ENCODE results near the gene UIMC1. TPM values are rescaled to one million over a fixed set of nuclear protein-coding genes. Genes with fewer than 3 reads are reported as not detected.

The UIMC1 gene
- total RNA-seq, 5 donors from 2014 or later (not counting 1 experiment from before 2014, with no cell fraction given), result 50.0 to 70.3 (median 56.7) TPM

DNA sequence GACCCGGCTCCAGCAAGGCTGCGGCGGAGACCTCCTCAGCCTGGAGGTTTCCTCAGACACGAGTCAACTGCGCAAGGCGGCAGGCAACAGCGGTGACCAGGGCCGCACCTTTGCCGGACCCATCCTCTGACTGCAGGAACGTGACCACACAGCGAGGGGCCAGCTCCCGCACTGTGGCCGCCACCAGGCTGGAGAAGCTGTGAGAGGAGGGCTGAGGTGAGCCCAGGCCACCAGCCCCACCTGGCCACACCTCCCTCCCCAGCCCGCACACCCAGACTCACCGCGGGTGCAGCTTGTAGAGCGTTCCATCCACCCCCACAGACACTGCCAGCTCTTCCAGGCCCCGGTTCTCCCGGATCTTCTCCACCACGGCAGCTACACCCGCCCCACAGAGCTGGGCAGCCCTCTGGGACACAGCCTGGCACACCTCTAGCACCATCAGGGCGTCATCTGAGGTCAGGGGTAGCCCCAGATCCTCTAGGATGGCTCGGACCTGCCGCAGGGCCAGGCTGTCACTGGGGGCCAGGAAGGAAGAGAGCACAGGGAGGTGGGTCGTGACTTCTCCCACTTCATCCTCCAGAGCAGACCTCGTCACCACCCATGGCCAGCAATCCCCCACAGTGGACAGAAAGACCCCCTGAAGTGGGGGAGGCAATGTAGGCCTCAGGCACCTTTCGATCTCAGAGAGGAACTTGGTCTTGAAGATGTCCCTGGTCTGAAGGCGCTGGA, 125.4 kb downstream of the UIMC1 start:
- no peak for ATAC-seq (replicated peaks in 1 of 4)
- CTCF ChIA-PET, result no interaction called here
- no peaks in the 10 kb centered on the region for H3K9me3 Mint-ChIP-seq

DNA sequence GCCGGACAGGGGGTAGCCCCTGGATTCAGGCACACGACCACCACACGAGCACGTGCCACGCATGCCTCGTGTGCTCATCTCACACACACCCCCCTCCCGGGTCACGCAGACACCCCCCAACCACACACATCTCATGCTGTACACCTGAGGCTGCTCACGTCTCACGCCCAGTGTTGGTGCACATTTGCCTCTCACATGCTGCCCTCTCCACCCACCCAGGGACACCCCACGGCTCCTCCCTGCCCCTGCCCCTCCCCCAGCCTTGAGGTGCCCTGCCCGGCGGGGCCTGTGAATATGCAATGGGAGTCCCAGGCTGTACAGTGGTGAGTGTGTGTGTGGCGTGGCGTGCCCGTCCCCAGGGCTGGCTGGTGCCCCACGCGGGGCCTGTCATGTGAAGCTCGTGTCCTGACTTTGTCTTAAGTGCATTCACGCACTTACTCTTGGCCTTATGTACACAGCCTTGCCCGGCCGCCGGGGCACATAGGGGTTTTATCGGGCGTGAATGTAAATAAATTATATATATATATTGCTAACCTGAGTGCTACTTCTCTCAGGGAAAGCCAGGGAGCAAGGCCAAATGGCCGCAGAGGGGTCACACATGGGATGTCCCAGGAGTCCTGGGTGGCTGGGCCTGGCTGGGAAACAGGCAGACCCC, 126.1 kb downstream of the UIMC1 start:
- no peak for DNase-seq
- CTCF ChIA-PET, result no interaction called here

More for the DNA sequence above, 125.4 kb downstream of the UIMC1 start:
- DNase-seq, result no peak
- H3K4me3 Mint-ChIP-seq, result no peak overlapping the region
- Histone ChIP-seq H3K36me3 (ENCODE audit: control insufficient read depth in 2 of 2, extremely low read depth in 1 of 2, insufficient read depth in 1 of 2, low read length in 1 of 2) (no peaks in the 10 kb centered on the region), H3K27me3 (replicated peaks in 1 of 2; ENCODE audit: control insufficient read depth in 2 of 2, extremely low read depth in 1 of 2, insufficient read depth in 2 of 2, low read length in 1 of 2) (peaks cover 0 to 55% of the 10 kb centered on the region in 2 experiments), H3K9me3 (no peaks in the 10 kb centered on the region), H3K4me3 (ENCODE audit: control insufficient read depth in 1 of 2, extremely low read depth in 1 of 2, low read length in 1 of 2) (no peak overlapping the region), H3K27ac (ENCODE audit: low read length) (no peak overlapping the region), H3K4me1 (ENCODE audit: control insufficient read depth in 1 of 2, extremely low read depth in 1 of 2, insufficient read depth in 2 of 2, low read length in 2 of 2) (peaks cover 0 to 4% of the 10 kb centered on the region in 2 experiments)
- H3K27ac Mint-ChIP-seq, result no peak overlapping the region
- H3K27me3 Mint-ChIP-seq, result peaks cover 5 to 18% of the 10 kb centered on the region in 2 donors
- WGBS (ENCODE audit: insufficient coverage), result 81% methylated on average over 12 of the region's 28 CpGs
- POLR2A ChIA-PET, result no interaction called here
- H3K36me3 Mint-ChIP-seq, result no peaks in the 10 kb centered on the region
- H3K4me1 Mint-ChIP-seq, result peaks cover 3 to 9% (median 6%) of the 10 kb centered on the region in 3 donors

DNA sequence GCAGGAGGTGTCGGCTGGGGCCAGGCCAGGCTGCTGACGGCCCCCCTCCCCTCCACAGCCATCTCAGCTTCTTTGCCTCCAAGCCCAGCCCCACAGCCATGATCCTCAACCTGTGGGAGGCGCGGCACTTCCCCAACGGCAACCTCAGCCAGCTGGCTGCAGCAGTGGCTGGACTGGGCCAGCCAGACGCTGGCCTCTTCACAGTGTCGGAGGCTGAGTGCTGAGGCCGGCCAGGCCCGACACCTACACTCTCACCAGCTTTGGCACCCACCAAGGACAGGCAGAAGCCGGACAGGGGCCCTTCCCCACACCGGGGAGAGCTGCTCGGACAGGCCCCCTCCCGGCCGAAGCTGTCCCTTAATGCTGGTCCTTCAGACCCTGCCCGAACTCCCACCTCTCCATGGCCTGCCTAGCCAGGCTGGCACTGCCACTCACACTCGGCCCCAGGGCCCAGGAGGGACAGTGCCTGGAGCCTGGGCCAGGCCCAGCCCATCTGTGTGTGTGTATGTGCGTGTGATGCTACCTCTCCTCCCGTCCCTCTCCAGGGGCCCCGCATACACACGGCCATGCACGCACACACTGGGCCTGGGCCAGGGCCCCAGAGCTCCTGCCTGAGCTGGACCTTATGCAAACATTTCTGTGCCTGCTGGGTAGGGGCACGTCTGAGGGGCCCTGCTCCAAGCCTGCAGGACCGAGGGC, 126.8 kb downstream of the UIMC1 start:
- Histone ChIP-seq H3K27ac (ENCODE audit: low read length) (no peak overlapping the region), H3K36me3 (ENCODE audit: control insufficient read depth in 2 of 2, extremely low read depth in 1 of 2, insufficient read depth in 1 of 2, low read length in 1 of 2) (no peaks in the 10 kb centered on the region), H3K4me3 (ENCODE audit: control insufficient read depth in 1 of 2, extremely low read depth in 1 of 2, low read length in 1 of 2) (no peak overlapping the region), H3K4me1 (ENCODE audit: control insufficient read depth in 1 of 2, extremely low read depth in 1 of 2, insufficient read depth in 2 of 2, low read length in 2 of 2) (peaks cover 0 to 10% of the 10 kb centered on the region in 2 experiments), H3K9me3 (no peaks in the 10 kb centered on the region), H3K27me3 (replicated peaks in 1 of 2; ENCODE audit: control insufficient read depth in 2 of 2, extremely low read depth in 1 of 2, insufficient read depth in 2 of 2, low read length in 1 of 2) (peaks cover 0 to 69% of the 10 kb centered on the region in 2 experiments)
- DNase-seq, result no peak
- H3K9me3 Mint-ChIP-seq, result no peaks in the 10 kb centered on the region
- no peak for ATAC-seq (replicated peaks in 1 of 4)
- H3K4me1 Mint-ChIP-seq, result peaks cover 7 to 16% (median 14%) of the 10 kb centered on the region in 3 donors
- H3K27me3 Mint-ChIP-seq, result peaks cover 18 to 32% of the 10 kb centered on the region in 2 donors
- H3K36me3 Mint-ChIP-seq, result no peaks in the 10 kb centered on the region
- ChIA-PET CTCF (no interaction called here), POLR2A (no interaction called here)
- no peak overlapping the region for H3K4me3 Mint-ChIP-seq
- H3K27ac Mint-ChIP-seq, result no peak overlapping the region
- WGBS (ENCODE audit: insufficient coverage), result 79% methylated on average over 20 of the region's 23 CpGs

More for the DNA sequence above, 126.1 kb downstream of the UIMC1 start:
- H3K27me3 ChIP-seq (replicated peaks in 1 of 2; ENCODE audit: control insufficient read depth in 2 of 2, extremely low read depth in 1 of 2, insufficient read depth in 2 of 2, low read length in 1 of 2), result peaks cover 0 to 62% of the 10 kb centered on the region in 2 experiments
- no peak overlapping the region for H3K27ac Mint-ChIP-seq
- no peak overlapping the region for H3K4me3 ChIP-seq (ENCODE audit: control insufficient read depth in 1 of 2, extremely low read depth in 1 of 2, low read length in 1 of 2)
- 87% methylated on average over 14 of the region's 26 CpGs for WGBS (ENCODE audit: insufficient coverage)
- H3K36me3 Mint-ChIP-seq, result no peaks in the 10 kb centered on the region
- H3K4me3 Mint-ChIP-seq, result no peak overlapping the region
- POLR2A ChIA-PET, result no interaction called here
- peaks cover 7 to 16% (median 13%) of the 10 kb centered on the region in 3 donors for H3K4me1 Mint-ChIP-seq
- ATAC-seq (replicated peaks in 1 of 4), result no peak
- H3K27me3 Mint-ChIP-seq, result peaks cover 12 to 25% of the 10 kb centered on the region in 2 donors
- H3K9me3 Mint-ChIP-seq, result no peaks in the 10 kb centered on the region
- H3K27ac ChIP-seq (ENCODE audit: low read length), result no peak overlapping the region
- no peaks in the 10 kb centered on the region for H3K36me3 ChIP-seq (ENCODE audit: control insufficient read depth in 2 of 2, extremely low read depth in 1 of 2, insufficient read depth in 1 of 2, low read length in 1 of 2)
- peaks cover 0 to 11% of the 10 kb centered on the region in 2 experiments for H3K4me1 ChIP-seq (ENCODE audit: control insufficient read depth in 1 of 2, extremely low read depth in 1 of 2, insufficient read depth in 2 of 2, low read length in 2 of 2)
- H3K9me3 ChIP-seq, result no peaks in the 10 kb centered on the region

DNA sequence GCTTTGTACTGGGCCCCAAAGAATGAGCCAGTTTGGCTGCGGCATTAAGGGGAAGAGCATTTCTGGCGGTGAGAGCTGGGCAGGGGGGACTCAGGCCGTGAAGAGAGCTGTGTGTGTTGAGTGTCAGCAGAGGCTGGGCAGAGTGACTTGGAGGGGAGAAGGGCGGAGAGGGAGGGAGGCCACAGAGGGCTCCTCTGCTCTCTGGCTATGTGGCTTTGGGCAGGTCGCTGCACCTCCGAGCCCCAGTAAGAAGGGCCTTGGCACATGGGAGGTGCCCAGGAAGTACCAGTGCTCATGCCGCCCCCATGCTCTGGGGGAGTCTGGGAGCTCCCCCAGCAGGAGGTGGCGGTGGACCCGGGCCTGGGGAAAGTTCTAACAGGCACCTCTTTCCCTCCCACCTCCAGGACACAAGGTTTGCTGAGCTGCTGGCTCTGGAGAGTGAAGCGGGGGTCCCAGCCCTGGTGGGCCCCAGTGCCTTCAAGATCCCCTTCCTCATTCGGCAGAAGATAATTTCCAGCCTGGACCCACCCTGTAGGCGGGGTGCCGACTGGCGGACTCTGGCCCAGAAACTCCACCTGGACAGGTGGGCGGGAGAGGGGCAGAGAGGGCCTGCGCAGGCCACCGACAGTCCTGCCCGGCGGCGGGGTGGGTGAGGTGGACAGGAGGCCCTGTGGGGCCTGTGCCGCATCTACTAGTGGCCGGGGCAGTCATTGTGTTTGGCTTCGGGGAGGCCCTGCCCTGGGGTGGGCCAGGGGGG, 127.5 kb downstream of the UIMC1 start:
- CTCF ChIA-PET, result no interaction called here

DNA sequence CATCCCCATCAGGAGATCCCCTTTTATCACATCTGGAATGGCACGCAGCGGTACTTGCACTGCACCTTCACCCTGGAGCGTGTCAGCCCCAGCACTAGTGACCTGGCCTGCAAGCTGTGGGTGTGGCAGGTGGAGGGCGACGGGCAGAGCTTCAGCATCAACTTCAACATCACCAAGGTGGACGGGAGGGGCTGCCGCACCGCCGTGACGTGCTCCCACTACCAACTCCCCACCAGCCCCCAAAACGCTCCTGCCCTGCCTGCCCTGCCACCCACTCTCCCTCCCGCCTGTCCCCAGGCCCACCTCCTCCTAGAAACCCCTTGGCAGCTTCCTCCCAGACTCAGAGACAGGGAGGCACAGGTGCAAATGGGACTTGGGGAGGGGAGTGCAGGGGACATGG, 128.1 kb downstream of the UIMC1 start:
- H3K36me3 ChIP-seq (ENCODE audit: control insufficient read depth in 2 of 2, extremely low read depth in 1 of 2, insufficient read depth in 1 of 2, low read length in 1 of 2), result no peaks in the 10 kb centered on the region
- 100% methylated on average over 5 of the region's 12 CpGs for WGBS (ENCODE audit: insufficient coverage)
- ChIA-PET CTCF (no interaction called here), POLR2A (no interaction called here)
- no peaks in the 10 kb centered on the region for H3K36me3 Mint-ChIP-seq
- DNase-seq (no peak), ATAC-seq (replicated peaks in 1 of 4) (no peak)
- no peaks in the 10 kb centered on the region for H3K9me3 Mint-ChIP-seq
- H3K27ac Mint-ChIP-seq, result no peak overlapping the region
- H3K4me1 ChIP-seq (ENCODE audit: control insufficient read depth in 1 of 2, extremely low read depth in 1 of 2, insufficient read depth in 2 of 2, low read length in 2 of 2), result peaks cover 0 to 13% of the 10 kb centered on the region in 2 experiments
- no peak overlapping the region for H3K27ac ChIP-seq (ENCODE audit: low read length)
- no peaks in the 10 kb centered on the region for H3K9me3 ChIP-seq
- peaks cover 0 to 74% of the 10 kb centered on the region in 2 experiments for H3K27me3 ChIP-seq (replicated peaks in 1 of 2; ENCODE audit: control insufficient read depth in 2 of 2, extremely low read depth in 1 of 2, insufficient read depth in 2 of 2, low read length in 1 of 2)
- H3K4me1 Mint-ChIP-seq, result peaks cover 7 to 14% (median 13%) of the 10 kb centered on the region in 3 donors
- no peak overlapping the region for H3K4me3 Mint-ChIP-seq
- H3K4me3 ChIP-seq (ENCODE audit: control insufficient read depth in 1 of 2, extremely low read depth in 1 of 2, low read length in 1 of 2), result no peak overlapping the region
- H3K27me3 Mint-ChIP-seq, result peaks cover 19 to 32% of the 10 kb centered on the region in 2 donors

More for the DNA sequence above, 127.5 kb downstream of the UIMC1 start:
- Mint-ChIP-seq H3K4me1 (peaks cover 7 to 13% (median 13%) of the 10 kb centered on the region in 3 donors), H3K27ac (no peak overlapping the region), H3K9me3 (no peaks in the 10 kb centered on the region), H3K27me3 (peaks cover 19 to 32% of the 10 kb centered on the region in 2 donors), H3K4me3 (no peak overlapping the region), H3K36me3 (no peaks in the 10 kb centered on the region)
- no peak overlapping the region for H3K4me3 ChIP-seq (ENCODE audit: control insufficient read depth in 1 of 2, extremely low read depth in 1 of 2, low read length in 1 of 2)
- H3K36me3 ChIP-seq (ENCODE audit: control insufficient read depth in 2 of 2, extremely low read depth in 1 of 2, insufficient read depth in 1 of 2, low read length in 1 of 2), result no peaks in the 10 kb centered on the region
- H3K4me1 ChIP-seq (ENCODE audit: control insufficient read depth in 1 of 2, extremely low read depth in 1 of 2, insufficient read depth in 2 of 2, low read length in 2 of 2), result peaks cover 0 to 10% of the 10 kb centered on the region in 2 experiments
- 84% methylated on average over 17 of the region's 23 CpGs for WGBS (ENCODE audit: insufficient coverage)
- POLR2A ChIA-PET, result no interaction called here
- no peak for DNase-seq
- no peak for ATAC-seq (replicated peaks in 1 of 4)
- no peak overlapping the region for H3K27ac ChIP-seq (ENCODE audit: low read length)
- peaks cover 0 to 73% of the 10 kb centered on the region in 2 experiments for H3K27me3 ChIP-seq (replicated peaks in 1 of 2; ENCODE audit: control insufficient read depth in 2 of 2, extremely low read depth in 1 of 2, insufficient read depth in 2 of 2, low read length in 1 of 2)
- H3K9me3 ChIP-seq, result no peaks in the 10 kb centered on the region
